Right lobe of liver (tissue), 6 donors: Measurements from ENCODE around the gene FYN. TPM values are rescaled to one million over a fixed set of nuclear protein-coding genes. Genes with fewer than 3 reads are reported as not detected.

ENCODE experiments used
- ATAC-seq, 4 donors: fragments of 200-7000 bp; cut with Tn5 transposase; one replicate each; pipeline ENCODE4 v1.9.1; 2020; ENCODE audit warnings: mild to moderate bottlenecking in 4 of 4, moderate library complexity in 4 of 4
- DNase-seq, 3 donors: peaks; one replicate each; pipeline ENCODE4 v3.0.0-alpha.2; 2020
- H3K27ac ChIP-seq, 3 donors: fragments of 200-600 bp; one replicate each; pipeline ENCODE4 v1.8.0; 2022
- H3K27me3 ChIP-seq, 2 donors: fragments of 200-600 bp; one replicate each; pipeline ENCODE4 v1.8.0; 2022
- H3K36me3 ChIP-seq, 4 donors: fragments of 200-600 bp; sonication (generic) in 1 of 4; one replicate each; pipeline versions ENCODE4 v1.5.1 to v1.8.0; 2017 to 2022; ENCODE audit warnings: control low read depth in 1 of 4
- H3K4me1 ChIP-seq, 4 donors: fragments of 200-600 bp; sonication (generic) in 1 of 4; one replicate each; pipeline versions ENCODE4 v1.5.1 to v1.8.0; 2017 to 2022; ENCODE audit warnings: control low read depth in 1 of 4
- H3K4me3 ChIP-seq, 3 donors: fragments of 200-600 bp; one replicate each; pipeline ENCODE4 v1.8.0; 2022
- H3K9me3 ChIP-seq, 4 donors: fragments of 200-600 bp; sonication (generic) in 1 of 4; one replicate each; pipeline versions ENCODE4 v1.5.1 to v1.8.0; 2017 to 2022; ENCODE audit warnings: control low read depth in 1 of 4
- POLR2A ChIP-seq: fragments of 450-650 bp; IDR thresholded peaks from one replicate; pipeline ENCODE4 v1.6.1; 2017; ENCODE audit warnings: antibody characterized with exemption, mild to moderate bottlenecking
- WGBS: methylation state at CpG from one replicate; pipeline ENCODE4 v1.1.6; 2018; ENCODE audit warnings: low coverage, low lambda C conversion rate; ENCODE audit not compliant: insufficient coverage; ENCODE audit errors: missing lambda C conversion rate; 5-methylcytosine and 5-hydroxymethylcytosine counted together
- intact Hi-C, 2 donors: fragments of 100-400 bp; cut with DNase I; formaldehyde crosslinking; loops; one replicate each; pipeline versions ENCODE4 v1.11.2 to v1.14.1; 2022
- total RNA-seq, 6 experiments: library from RNA; depleted of rRNA in 2 of 6; stranded (reverse); fragments of >200 nt in 2 of 6; fragmentation: NEBNext Ultra II Directional in 3 of 6; extraction: Animal tissue kit (Norgen Biotek cat#: 25700) in 3 of 6; gene quantifications; one replicate each; pipeline versions ENCODE4 v1.1.0 to v1.2.4, GENCODE V29; 2016 to 2023
- TF ChIP-seq, protein P1 (sequence below), 4 donors: fragments of 200-600 bp in 3 of 4; fragments of 450-650 bp in 1 of 4; IDR thresholded peaks; one replicate each; pipeline versions ENCODE4 v1.5.1 to v1.8.0; 2016 to 2022; ENCODE audit warnings: antibody characterized with exemption in 4 of 4, mild to moderate bottlenecking in 2 of 4
- donor health status: DM: no; HTN: yes; CAD: no.
- donor health status: DM: no; HTN: no; CAD: no.
- donor health status: DM: no; HTN: no; CAD: no.
- donor health status: DM: no; HTN: yes; CAD: no.
- donor health status: DM: no; HTN: yes; CAD: no.

FYN gene
- total RNA-seq, 6 experiments from 2014 or later, result 16.8 to 33.7 (median 23.5) TPM

GRCh38 chr6:111743360-111743759, 129.9 kb downstream of the FYN start:
- TF ChIP-seq, protein P1, sequence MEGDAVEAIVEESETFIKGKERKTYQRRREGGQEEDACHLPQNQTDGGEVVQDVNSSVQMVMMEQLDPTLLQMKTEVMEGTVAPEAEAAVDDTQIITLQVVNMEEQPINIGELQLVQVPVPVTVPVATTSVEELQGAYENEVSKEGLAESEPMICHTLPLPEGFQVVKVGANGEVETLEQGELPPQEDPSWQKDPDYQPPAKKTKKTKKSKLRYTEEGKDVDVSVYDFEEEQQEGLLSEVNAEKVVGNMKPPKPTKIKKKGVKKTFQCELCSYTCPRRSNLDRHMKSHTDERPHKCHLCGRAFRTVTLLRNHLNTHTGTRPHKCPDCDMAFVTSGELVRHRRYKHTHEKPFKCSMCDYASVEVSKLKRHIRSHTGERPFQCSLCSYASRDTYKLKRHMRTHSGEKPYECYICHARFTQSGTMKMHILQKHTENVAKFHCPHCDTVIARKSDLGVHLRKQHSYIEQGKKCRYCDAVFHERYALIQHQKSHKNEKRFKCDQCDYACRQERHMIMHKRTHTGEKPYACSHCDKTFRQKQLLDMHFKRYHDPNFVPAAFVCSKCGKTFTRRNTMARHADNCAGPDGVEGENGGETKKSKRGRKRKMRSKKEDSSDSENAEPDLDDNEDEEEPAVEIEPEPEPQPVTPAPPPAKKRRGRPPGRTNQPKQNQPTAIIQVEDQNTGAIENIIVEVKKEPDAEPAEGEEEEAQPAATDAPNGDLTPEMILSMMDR (IDR thresholded peaks at IDR 0.05), result no peak
- no peak for TF ChIP-seq POLR2A
- Histone ChIP-seq H3K4me1 (no peaks in the 10 kb centered on the region), H3K9me3 (no peaks in the 10 kb centered on the region), H3K27ac (no peak overlapping the region), H3K4me3 (no peak overlapping the region), H3K36me3 (no peaks in the 10 kb centered on the region), H3K27me3 (no peaks in the 10 kb centered on the region)
- DNase-seq (no peak), ATAC-seq (no peak)
- intact Hi-C loops, result no loop called here
- WGBS, result 74% methylated on average over 5 of the region's 5 CpGs

DNA sequence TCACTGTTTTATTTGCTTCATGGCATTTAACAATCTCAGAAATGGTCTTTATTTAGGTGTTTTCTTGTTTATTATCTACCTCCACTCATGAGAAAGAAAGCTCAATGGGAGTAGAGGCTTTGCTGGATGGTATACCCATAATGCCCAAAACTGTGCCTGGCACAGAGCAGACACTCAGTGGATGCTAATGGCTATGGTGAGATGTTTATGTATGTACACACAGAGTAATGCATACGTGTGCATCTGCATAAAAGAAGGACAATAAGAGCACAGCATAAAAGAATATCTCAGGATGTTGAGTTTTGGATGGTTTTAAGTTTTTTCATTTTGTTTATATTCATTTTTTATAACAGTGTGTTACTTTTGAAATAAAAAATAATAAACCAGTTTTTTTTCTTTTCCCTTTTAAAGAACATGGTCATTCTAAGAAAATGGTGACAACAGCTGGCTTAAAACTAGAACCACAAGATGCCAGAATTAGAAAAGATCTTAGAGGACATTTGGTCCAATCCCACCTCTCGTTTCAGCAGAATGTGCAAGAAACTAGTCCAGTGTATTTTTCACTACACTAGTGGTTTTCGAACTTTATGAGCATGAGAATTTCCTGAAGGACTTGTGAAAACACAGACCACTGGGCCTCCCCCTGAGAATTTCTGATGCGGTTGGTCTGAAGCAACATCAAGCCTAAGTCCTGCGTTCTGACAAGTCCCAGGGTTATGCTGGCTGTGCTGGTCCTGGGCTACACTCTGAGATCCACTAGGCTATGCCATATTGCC, 131.9 kb downstream of the FYN start:
- Histone ChIP-seq H3K36me3 (no peaks in the 10 kb centered on the region), H3K27me3 (no peaks in the 10 kb centered on the region), H3K4me3 (no peak overlapping the region), H3K4me1 (peaks cover 0 to 7% (median 0%) of the 10 kb centered on the region in 4 donors), H3K27ac (no peak overlapping the region), H3K9me3 (no peaks in the 10 kb centered on the region)
- ATAC-seq (peak in 1 of 4 donors; percentile 23), DNase-seq (no peak)
- 54% methylated on average over 5 of the region's 5 CpGs for WGBS
- intact Hi-C loops, result no loop called here
- TF ChIP-seq, protein P1 (IDR thresholded peaks at IDR 0.05), result no peak
- no peak for TF ChIP-seq POLR2A

DNA sequence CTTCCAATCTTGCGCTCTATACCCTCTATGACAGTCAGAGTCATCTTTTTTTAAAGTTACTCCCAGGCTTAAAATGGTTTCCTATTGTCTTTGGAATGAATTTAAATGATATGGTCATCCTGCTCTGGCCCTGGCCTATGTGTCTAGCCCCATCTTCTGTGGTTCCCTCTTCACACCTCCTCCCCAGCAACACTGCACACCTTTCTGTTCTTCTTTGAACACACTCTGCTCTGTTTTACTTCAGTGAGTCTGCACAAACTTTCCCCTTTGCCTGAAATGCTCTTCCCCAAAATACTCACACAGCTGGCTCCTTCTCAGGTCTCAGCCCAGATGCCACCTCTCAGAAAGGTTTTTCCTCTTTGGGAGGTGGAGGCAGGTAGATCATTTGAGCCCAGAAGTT, 132.7 kb downstream of the FYN start:
- H3K4me3 ChIP-seq, result no peak overlapping the region
- DNase-seq (no peak), ATAC-seq (no peak)
- no peaks in the 10 kb centered on the region for H3K9me3 ChIP-seq
- TF ChIP-seq POLR2A, result no peak
- TF ChIP-seq, protein P1 (IDR thresholded peaks at IDR 0.05), result no peak
- H3K27me3 ChIP-seq, result no peaks in the 10 kb centered on the region
- WGBS, result 71% methylated on average over 1 of the region's 1 CpG
- H3K27ac ChIP-seq, result no peak overlapping the region
- no peaks in the 10 kb centered on the region for H3K36me3 ChIP-seq
- intact Hi-C loops, result no loop called here
- peaks cover 0 to 7% (median 0%) of the 10 kb centered on the region in 4 donors for H3K4me1 ChIP-seq

- DNase-seq (no peak), ATAC-seq (no peak)
- no peak overlapping the region for H3K27ac ChIP-seq
- H3K4me1 ChIP-seq, result peaks cover 0 to 7% (median 0%) of the 10 kb centered on the region in 4 donors
- 68% methylated on average over 4 of the region's 4 CpGs for WGBS
- H3K9me3 ChIP-seq, result no peaks in the 10 kb centered on the region
- no peaks in the 10 kb centered on the region for H3K27me3 ChIP-seq
- intact Hi-C loops, result no loop called here
- H3K36me3 ChIP-seq, result no peaks in the 10 kb centered on the region
- TF ChIP-seq POLR2A, result no peak
- TF ChIP-seq, protein P1 (IDR thresholded peaks at IDR 0.05), result no peak
- no peak overlapping the region for H3K4me3 ChIP-seq
Measured at GRCh38 chr6:111739257-111739696, 134.0 kb downstream of the FYN start.
